PC-3 (cell line): Measurements from ENCODE around the gene ODAPH.

Experiments used
- CTCF ChIP-seq: fragments of 300-600 bp; sonication (generic); conservative IDR thresholded peaks from 2 replicates; pipeline ENCODE4 v1.5.1; 2017; ENCODE audit warnings: antibody characterized with exemption, low read depth, mild to moderate bottlenecking, low read length
- EZH2 ChIP-seq: fragments of 300-600 bp; sonication (generic); IDR thresholded peaks from one replicate; pipeline ENCODE4 v1.6.1; 2017; ENCODE audit warnings: antibody characterized with exemption, mild to moderate bottlenecking, low read length; ENCODE audit not compliant: unreplicated experiment
- EZH2phosphoT487 ChIP-seq: fragments of 300-600 bp; sonication (generic); IDR thresholded peaks from 2 replicates; pipeline ENCODE4 v1.6.1; 2018; ENCODE audit warnings: mild to moderate bottlenecking, antibody characterized with exemption, low read length, borderline replicate concordance

GRCh38 chr4:75555294-75556164, at the start of gene ODAPH:
- TF ChIP-seq CTCF (peak; percentile 51), EZH2phosphoT487 (no peak), EZH2 (no peak)
